Measurements from ENCODE around the gene KCNQ1.

KCNQ1 gene

GRCh38 chr11:2722955-2723354, 278.1 kb downstream of the KCNQ1 start:
- Histone ChIP-seq H3K27ac (ENCODE audit: low read depth, low read length) (no peak overlapping the region), H3K27me3 (ENCODE audit: low read length) (no peaks in the 10 kb centered on the region)

GRCh38 chr11:2724104-2724503, 279.3 kb downstream of the KCNQ1 start:
- Histone ChIP-seq H3K4me3 (ENCODE audit: insufficient read depth, low read length, poor library complexity, severe bottlenecking) (no peak overlapping the region), H4K20me1 (ENCODE audit: low read depth, low read length) (no peaks in the 10 kb centered on the region), H3K27me3 (ENCODE audit: low read length) (no peaks in the 10 kb centered on the region), H3K9me2 (replicated peaks; ENCODE audit: insufficient read depth, low read length) (no peaks in the 10 kb centered on the region), H3K4me2 (ENCODE audit: low read depth, low read length, poor library complexity, severe bottlenecking) (no peak overlapping the region), H3K27ac (ENCODE audit: low read depth, low read length) (no peak overlapping the region), H3K9me3 (ENCODE audit: insufficient read depth, low read length) (no peaks in the 10 kb centered on the region), H3F3A (ENCODE audit: insufficient read depth) (no peaks in the 10 kb centered on the region), H3K9ac (ENCODE audit: low read length) (no peak overlapping the region), H3K79me2 (ENCODE audit: insufficient read depth, low read length) (no peaks in the 10 kb centered on the region), H2AFZ (ENCODE audit: low read depth, low read length, severe bottlenecking) (no peak overlapping the region), H3K36me3 (ENCODE audit: low read length) (no peaks in the 10 kb centered on the region)
- no peak for TF ChIP-seq EZH2phosphoT487 (conservative IDR thresholded peaks at IDR 0.05; ENCODE audit: low read length)
- TF ChIP-seq CTCF (IDR thresholded peaks at IDR 0.05; ENCODE audit: insufficient read depth, low read length, poor library complexity, severe bottlenecking) = no peak

More at GRCh38 chr11:2722955-2723354, 278.1 kb downstream of the KCNQ1 start:
- no peak overlapping the region for H3K9ac ChIP-seq (ENCODE audit: low read length)
- no peaks in the 10 kb centered on the region for H3K9me2 ChIP-seq (replicated peaks; ENCODE audit: insufficient read depth, low read length)
- no peaks in the 10 kb centered on the region for H3K36me3 ChIP-seq (ENCODE audit: low read length)
- H3K4me3 ChIP-seq (ENCODE audit: insufficient read depth, low read length, poor library complexity, severe bottlenecking) = no peak overlapping the region
- H3K9me3 ChIP-seq (ENCODE audit: insufficient read depth, low read length) = no peaks in the 10 kb centered on the region
- H3F3A ChIP-seq (ENCODE audit: insufficient read depth) = no peaks in the 10 kb centered on the region
- no peak overlapping the region for H3K4me2 ChIP-seq (ENCODE audit: low read depth, low read length, poor library complexity, severe bottlenecking)
- H2AFZ ChIP-seq (ENCODE audit: low read depth, low read length, severe bottlenecking) = no peak overlapping the region
- no peak for TF ChIP-seq CTCF (IDR thresholded peaks at IDR 0.05; ENCODE audit: insufficient read depth, low read length, poor library complexity, severe bottlenecking)
- no peak for TF ChIP-seq EZH2phosphoT487 (conservative IDR thresholded peaks at IDR 0.05; ENCODE audit: low read length)
- H3K79me2 ChIP-seq (ENCODE audit: insufficient read depth, low read length) = no peaks in the 10 kb centered on the region
- no peaks in the 10 kb centered on the region for H4K20me1 ChIP-seq (ENCODE audit: low read depth, low read length)

DNA sequence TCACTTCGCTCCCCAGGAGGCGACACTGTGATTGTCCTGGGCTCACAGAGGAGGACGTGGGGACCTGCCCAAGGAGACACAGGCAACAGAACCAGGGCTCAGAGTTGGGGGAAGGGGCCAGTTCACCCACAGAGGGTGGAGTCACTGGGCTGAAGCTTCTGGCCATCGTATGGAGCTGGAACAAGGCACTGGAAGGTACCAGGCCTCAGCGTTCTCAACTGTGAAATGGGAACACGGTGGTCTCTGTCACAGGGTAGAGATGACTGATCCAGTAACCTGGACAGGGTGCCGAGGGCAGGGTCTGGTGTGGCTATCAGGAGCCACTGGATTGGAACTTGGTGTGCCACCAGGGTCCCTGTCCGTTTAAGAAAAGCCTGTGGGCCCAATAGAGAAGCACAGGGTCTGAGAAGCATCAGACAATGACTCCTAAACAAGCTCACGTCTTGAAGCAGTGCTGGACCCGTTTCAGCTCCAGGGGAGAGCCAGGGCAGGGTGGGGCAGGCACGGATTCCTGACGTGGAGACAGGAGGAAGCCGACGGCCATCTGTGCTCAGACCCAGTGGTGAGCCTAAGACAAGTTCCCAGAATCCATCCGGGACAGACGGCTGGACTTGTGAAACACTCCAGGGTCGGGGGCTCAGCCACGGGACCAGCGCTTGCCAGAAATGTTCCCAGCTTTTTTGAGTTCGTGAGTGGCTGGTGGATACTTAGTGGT, 280.0 kb downstream of the KCNQ1 start:
- Histone ChIP-seq H3K4me2 (ENCODE audit: low read depth, low read length, poor library complexity, severe bottlenecking) (no peak overlapping the region), H4K20me1 (ENCODE audit: low read depth, low read length) (no peaks in the 10 kb centered on the region), H3K27me3 (ENCODE audit: low read length) (no peaks in the 10 kb centered on the region), H3K27ac (ENCODE audit: low read depth, low read length) (no peak overlapping the region), H3K4me3 (ENCODE audit: insufficient read depth, low read length, poor library complexity, severe bottlenecking) (no peak overlapping the region), H3K36me3 (ENCODE audit: low read length) (no peaks in the 10 kb centered on the region), H2AFZ (ENCODE audit: low read depth, low read length, severe bottlenecking) (no peak overlapping the region), H3K9me3 (ENCODE audit: insufficient read depth, low read length) (no peaks in the 10 kb centered on the region), H3K9ac (ENCODE audit: low read length) (no peak overlapping the region), H3K79me2 (ENCODE audit: insufficient read depth, low read length) (no peaks in the 10 kb centered on the region), H3F3A (ENCODE audit: insufficient read depth) (no peaks in the 10 kb centered on the region), H3K9me2 (replicated peaks; ENCODE audit: insufficient read depth, low read length) (no peaks in the 10 kb centered on the region)
- TF ChIP-seq CTCF (IDR thresholded peaks at IDR 0.05; ENCODE audit: insufficient read depth, low read length, poor library complexity, severe bottlenecking) (no peak), EZH2phosphoT487 (conservative IDR thresholded peaks at IDR 0.05; ENCODE audit: low read length) (no peak)
